ENCODE data around the gene RPIA. TPM values are rescaled to one million over a fixed set of nuclear protein-coding genes. Genes with fewer than 3 reads are reported as not detected.

RPIA gene
- total and polyA plus RNA-seq, 4 donors = 0.88 to 29.4 (median 3.1) TPM

DNA sequence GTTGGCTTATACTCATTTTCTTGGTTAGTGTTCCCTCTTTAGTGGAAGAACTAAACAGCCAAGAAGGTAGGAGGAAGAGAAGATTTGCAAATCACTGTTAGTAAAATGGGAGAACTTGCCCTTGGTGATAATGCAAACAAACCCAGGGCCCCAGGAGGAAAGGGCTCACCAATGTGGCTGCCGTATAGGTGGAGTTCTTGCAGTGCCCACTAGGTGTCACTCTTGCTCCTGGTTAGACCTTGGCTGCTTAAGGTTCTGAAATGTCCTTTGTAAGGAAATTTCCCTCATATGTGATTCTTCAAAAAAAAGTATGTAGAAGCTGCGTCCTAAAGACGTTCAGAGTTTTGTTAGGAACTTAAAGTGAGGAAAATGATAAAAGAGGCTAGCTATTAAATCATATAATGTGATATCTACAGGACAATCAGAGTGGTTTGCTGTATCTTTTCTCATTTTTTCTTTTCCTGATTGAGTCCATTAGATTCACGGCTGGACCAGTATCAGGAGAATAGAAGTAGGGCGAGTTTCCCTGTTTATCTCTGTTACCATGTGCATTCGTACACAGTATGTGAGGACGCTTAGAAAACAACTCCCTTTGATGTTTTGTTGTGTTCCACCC is 48.6 kb downstream of the RPIA start:
- Histone ChIP-seq H3K9ac (ENCODE audit: low read depth in 1 of 2, low read length in 2 of 2) (no peak overlapping the region), H3K4me1 (ENCODE audit: control insufficient read depth in 4 of 4, insufficient read depth in 4 of 4, low read length in 3 of 4) (peaks cover 0 to 2% (median 0%) of the 10 kb centered on the region in 4 donors), H3K27me3 (ENCODE audit: control insufficient read depth in 4 of 4, insufficient read depth in 4 of 4, low read length in 3 of 4) (no peaks in the 10 kb centered on the region), H3K4me3 (ENCODE audit: low read depth in 1 of 3, low read length in 3 of 3) (no peak overlapping the region), H3K27ac (ENCODE audit: low read depth in 1 of 2, low read length in 2 of 2) (no peak overlapping the region), H3K9me3 (ENCODE audit: control insufficient read depth in 4 of 4, low read length in 3 of 4) (no peaks in the 10 kb centered on the region), H3K36me3 (ENCODE audit: control insufficient read depth in 4 of 4, insufficient read depth in 3 of 4, low read depth in 1 of 4, low read length in 3 of 4) (peaks cover 2 to 20% (median 11%) of the 10 kb centered on the region in 4 donors)
- TF ChIP-seq FOXA1 (IDR thresholded peaks at IDR 0.05) (no peak), HNF4G (IDR thresholded peaks at IDR 0.05) (no peak), HNF4A (conservative IDR thresholded peaks at IDR 0.05) (no peak), RXRA (IDR thresholded peaks at IDR 0.05) (no peak), TAF1 (conservative IDR thresholded peaks at IDR 0.05) (no peak), RAD21 (IDR thresholded peaks at IDR 0.05) (peak; percentile 80 to 88), NR2F2 (IDR thresholded peaks at IDR 0.05) (no peak)
- TF ChIP-seq, protein P1, sequence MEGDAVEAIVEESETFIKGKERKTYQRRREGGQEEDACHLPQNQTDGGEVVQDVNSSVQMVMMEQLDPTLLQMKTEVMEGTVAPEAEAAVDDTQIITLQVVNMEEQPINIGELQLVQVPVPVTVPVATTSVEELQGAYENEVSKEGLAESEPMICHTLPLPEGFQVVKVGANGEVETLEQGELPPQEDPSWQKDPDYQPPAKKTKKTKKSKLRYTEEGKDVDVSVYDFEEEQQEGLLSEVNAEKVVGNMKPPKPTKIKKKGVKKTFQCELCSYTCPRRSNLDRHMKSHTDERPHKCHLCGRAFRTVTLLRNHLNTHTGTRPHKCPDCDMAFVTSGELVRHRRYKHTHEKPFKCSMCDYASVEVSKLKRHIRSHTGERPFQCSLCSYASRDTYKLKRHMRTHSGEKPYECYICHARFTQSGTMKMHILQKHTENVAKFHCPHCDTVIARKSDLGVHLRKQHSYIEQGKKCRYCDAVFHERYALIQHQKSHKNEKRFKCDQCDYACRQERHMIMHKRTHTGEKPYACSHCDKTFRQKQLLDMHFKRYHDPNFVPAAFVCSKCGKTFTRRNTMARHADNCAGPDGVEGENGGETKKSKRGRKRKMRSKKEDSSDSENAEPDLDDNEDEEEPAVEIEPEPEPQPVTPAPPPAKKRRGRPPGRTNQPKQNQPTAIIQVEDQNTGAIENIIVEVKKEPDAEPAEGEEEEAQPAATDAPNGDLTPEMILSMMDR (IDR thresholded peaks at IDR 0.05; ENCODE audit: low read depth, low read length, missing input control) = peak; percentile 88
- 40% methylated on average over 7 of the region's 7 CpGs for WGBS
- peak; percentile 82 for DNase-seq (ENCODE audit: low spot score)

DNA sequence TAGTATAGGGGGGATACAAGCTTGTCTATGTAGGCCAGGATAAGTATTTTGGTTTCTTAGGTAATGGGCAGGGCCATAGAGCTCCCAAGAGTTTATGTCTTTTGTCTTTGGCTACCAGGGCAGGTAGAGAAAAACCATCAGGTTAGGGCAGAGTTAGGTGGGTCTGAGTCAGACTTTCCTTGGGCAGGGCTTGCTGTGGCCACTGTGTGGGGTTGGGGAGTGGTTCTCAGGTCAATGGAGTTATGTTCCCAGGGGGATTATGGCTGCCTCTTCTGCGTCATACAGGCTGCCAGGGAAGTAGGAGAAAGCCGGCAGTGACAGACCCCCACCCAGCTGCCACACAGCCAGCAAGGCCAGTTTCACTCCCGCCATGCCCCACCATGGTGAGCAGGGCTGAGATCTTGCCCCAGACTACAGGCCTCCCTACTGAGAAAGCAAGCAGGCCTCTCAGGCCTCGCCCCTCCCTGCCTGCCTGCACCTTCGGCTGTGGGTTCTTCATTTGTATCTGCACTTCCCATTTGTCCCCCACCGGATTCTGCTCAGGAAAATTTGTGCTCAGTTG is 55.5 kb downstream of the RPIA start:
- H3K27me3 ChIP-seq (ENCODE audit: control insufficient read depth in 4 of 4, insufficient read depth in 4 of 4, low read length in 3 of 4) = no peaks in the 10 kb centered on the region
- no peaks in the 10 kb centered on the region for H3K4me1 ChIP-seq (ENCODE audit: control insufficient read depth in 4 of 4, insufficient read depth in 4 of 4, low read length in 3 of 4)
- H3K9me3 ChIP-seq (ENCODE audit: control insufficient read depth in 4 of 4, low read length in 3 of 4) = no peaks in the 10 kb centered on the region
- no peak overlapping the region for H3K4me3 ChIP-seq (ENCODE audit: low read depth in 1 of 3, low read length in 3 of 3)
- DNase-seq (ENCODE audit: low spot score) = peak; percentile 35
- WGBS = 97% methylated on average over 6 of the region's 6 CpGs
- no peak overlapping the region for H3K27ac ChIP-seq (ENCODE audit: low read depth in 1 of 2, low read length in 2 of 2)
- H3K36me3 ChIP-seq (ENCODE audit: control insufficient read depth in 4 of 4, insufficient read depth in 3 of 4, low read depth in 1 of 4, low read length in 3 of 4) = peaks cover 6 to 34% (median 21%) of the 10 kb centered on the region in 4 donors
- no peak overlapping the region for H3K9ac ChIP-seq (ENCODE audit: low read depth in 1 of 2, low read length in 2 of 2)
- TF ChIP-seq, protein P2, sequence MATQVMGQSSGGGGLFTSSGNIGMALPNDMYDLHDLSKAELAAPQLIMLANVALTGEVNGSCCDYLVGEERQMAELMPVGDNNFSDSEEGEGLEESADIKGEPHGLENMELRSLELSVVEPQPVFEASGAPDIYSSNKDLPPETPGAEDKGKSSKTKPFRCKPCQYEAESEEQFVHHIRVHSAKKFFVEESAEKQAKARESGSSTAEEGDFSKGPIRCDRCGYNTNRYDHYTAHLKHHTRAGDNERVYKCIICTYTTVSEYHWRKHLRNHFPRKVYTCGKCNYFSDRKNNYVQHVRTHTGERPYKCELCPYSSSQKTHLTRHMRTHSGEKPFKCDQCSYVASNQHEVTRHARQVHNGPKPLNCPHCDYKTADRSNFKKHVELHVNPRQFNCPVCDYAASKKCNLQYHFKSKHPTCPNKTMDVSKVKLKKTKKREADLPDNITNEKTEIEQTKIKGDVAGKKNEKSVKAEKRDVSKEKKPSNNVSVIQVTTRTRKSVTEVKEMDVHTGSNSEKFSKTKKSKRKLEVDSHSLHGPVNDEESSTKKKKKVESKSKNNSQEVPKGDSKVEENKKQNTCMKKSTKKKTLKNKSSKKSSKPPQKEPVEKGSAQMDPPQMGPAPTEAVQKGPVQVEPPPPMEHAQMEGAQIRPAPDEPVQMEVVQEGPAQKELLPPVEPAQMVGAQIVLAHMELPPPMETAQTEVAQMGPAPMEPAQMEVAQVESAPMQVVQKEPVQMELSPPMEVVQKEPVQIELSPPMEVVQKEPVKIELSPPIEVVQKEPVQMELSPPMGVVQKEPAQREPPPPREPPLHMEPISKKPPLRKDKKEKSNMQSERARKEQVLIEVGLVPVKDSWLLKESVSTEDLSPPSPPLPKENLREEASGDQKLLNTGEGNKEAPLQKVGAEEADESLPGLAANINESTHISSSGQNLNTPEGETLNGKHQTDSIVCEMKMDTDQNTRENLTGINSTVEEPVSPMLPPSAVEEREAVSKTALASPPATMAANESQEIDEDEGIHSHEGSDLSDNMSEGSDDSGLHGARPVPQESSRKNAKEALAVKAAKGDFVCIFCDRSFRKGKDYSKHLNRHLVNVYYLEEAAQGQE (IDR thresholded peaks at IDR 0.05) = no peak
- TF ChIP-seq RAD21 (IDR thresholded peaks at IDR 0.05) (no peak), NR2F2 (IDR thresholded peaks at IDR 0.05) (no peak), HNF4G (IDR thresholded peaks at IDR 0.05) (no peak), SP1 (IDR thresholded peaks at IDR 0.05) (no peak), FOXA1 (IDR thresholded peaks at IDR 0.05) (no peak), TAF1 (conservative IDR thresholded peaks at IDR 0.05) (no peak), HNF4A (conservative IDR thresholded peaks at IDR 0.05) (no peak), JUND (IDR thresholded peaks at IDR 0.05) (no peak), GABPA (IDR thresholded peaks at IDR 0.05 in 1 of 2, conservative IDR thresholded peaks at IDR 0.05 in 1 of 2) (no peak), FOXA2 (IDR thresholded peaks at IDR 0.05) (no peak), YY1 (IDR thresholded peaks at IDR 0.05) (no peak), RXRA (IDR thresholded peaks at IDR 0.05) (no peak), EGR1 (IDR thresholded peaks at IDR 0.05; ENCODE audit: low read depth in 2 of 2) (no peak)
- TF ChIP-seq, protein P3, sequence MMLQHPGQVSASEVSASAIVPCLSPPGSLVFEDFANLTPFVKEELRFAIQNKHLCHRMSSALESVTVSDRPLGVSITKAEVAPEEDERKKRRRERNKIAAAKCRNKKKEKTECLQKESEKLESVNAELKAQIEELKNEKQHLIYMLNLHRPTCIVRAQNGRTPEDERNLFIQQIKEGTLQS (IDR thresholded peaks at IDR 0.05) = no peak
- TF ChIP-seq, protein P1 (IDR thresholded peaks at IDR 0.05; ENCODE audit: low read depth, low read length, missing input control) = no peak
- TF ChIP-seq, protein P4, sequence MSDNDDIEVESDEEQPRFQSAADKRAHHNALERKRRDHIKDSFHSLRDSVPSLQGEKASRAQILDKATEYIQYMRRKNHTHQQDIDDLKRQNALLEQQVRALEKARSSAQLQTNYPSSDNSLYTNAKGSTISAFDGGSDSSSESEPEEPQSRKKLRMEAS (IDR thresholded peaks at IDR 0.05) = no peak
- TF ChIP-seq, protein P5, sequence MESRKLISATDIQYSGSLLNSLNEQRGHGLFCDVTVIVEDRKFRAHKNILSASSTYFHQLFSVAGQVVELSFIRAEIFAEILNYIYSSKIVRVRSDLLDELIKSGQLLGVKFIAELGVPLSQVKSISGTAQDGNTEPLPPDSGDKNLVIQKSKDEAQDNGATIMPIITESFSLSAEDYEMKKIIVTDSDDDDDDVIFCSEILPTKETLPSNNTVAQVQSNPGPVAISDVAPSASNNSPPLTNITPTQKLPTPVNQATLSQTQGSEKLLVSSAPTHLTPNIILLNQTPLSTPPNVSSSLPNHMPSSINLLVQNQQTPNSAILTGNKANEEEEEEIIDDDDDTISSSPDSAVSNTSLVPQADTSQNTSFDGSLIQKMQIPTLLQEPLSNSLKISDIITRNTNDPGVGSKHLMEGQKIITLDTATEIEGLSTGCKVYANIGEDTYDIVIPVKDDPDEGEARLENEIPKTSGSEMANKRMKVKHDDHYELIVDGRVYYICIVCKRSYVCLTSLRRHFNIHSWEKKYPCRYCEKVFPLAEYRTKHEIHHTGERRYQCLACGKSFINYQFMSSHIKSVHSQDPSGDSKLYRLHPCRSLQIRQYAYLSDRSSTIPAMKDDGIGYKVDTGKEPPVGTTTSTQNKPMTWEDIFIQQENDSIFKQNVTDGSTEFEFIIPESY (IDR thresholded peaks at IDR 0.05) = no peak

Data from liver (tissue), 9 donors.